ENCODE measurements around the gene FRG1.
A peak's percentile ranks its signal among the peaks of the same experiment; 100 is the strongest.
"Not testable (repeated sequence)": the region's sequence is repeated elsewhere in the genome, so short reads cannot be mapped to it uniquely, and the experiment has no call there.

FRG1 gene

GRCh38 chr4:189940178-189941004 lies at the start of gene FRG1:
FRG1 (plus strand) TSS chr4:189940872; CDS start chr4:189941010, 138 bp downstream.
- H3K4me3 ChIP-seq (ENCODE audit: low read depth, low read length), result peak within 1 kb of the TSS; percentile 64
- TF ChIP-seq CTCF (IDR thresholded peaks at IDR 0.05; ENCODE audit: borderline replicate concordance, insufficient read depth, low read depth, low read length), result peak; percentile 98

GRCh38 chr4:189897667-189898066 lies 43.0 kb upstream of the FRG1 start:
- TF ChIP-seq CTCF (IDR thresholded peaks at IDR 0.05; ENCODE audit: borderline replicate concordance, insufficient read depth, low read depth, low read length), result no peak

GRCh38 chr4:189899481-189900015 lies 41.1 kb upstream of the FRG1 start:
- H3K4me3 ChIP-seq (ENCODE audit: low read depth, low read length), result not testable (repeated sequence)

More at GRCh38 chr4:189897667-189898066, 43.0 kb upstream of the FRG1 start:
- H3K4me3 ChIP-seq (ENCODE audit: low read depth, low read length), result no peak overlapping the region

GRCh38 chr4:189904420-189905027 lies 36.1 kb upstream of the FRG1 start:
- not testable (repeated sequence) for H3K4me3 ChIP-seq (ENCODE audit: low read depth, low read length)
- TF ChIP-seq CTCF (IDR thresholded peaks at IDR 0.05; ENCODE audit: borderline replicate concordance, insufficient read depth, low read depth, low read length), result peak; percentile 49; the same call in 1 of the 2 replicates

GRCh38 chr4:189912170-189912569 lies 28.5 kb upstream of the FRG1 start:
- TF ChIP-seq CTCF (IDR thresholded peaks at IDR 0.05; ENCODE audit: borderline replicate concordance, insufficient read depth, low read depth, low read length), result peak; percentile 31; the same call in 1 of the 2 replicates
- no peak overlapping the region for H3K4me3 ChIP-seq (ENCODE audit: low read depth, low read length)

GRCh38 chr4:189917161-189917891 lies 23.3 kb upstream of the FRG1 start:
- TF ChIP-seq CTCF (IDR thresholded peaks at IDR 0.05; ENCODE audit: borderline replicate concordance, insufficient read depth, low read depth, low read length), result no peak
- H3K4me3 ChIP-seq (ENCODE audit: low read depth, low read length), result no peak overlapping the region

GRCh38 chr4:189921058-189921457 lies 19.6 kb upstream of the FRG1 start:
- H3K4me3 ChIP-seq (ENCODE audit: low read depth, low read length), result no peak overlapping the region
- no peak for TF ChIP-seq CTCF (IDR thresholded peaks at IDR 0.05; ENCODE audit: borderline replicate concordance, insufficient read depth, low read depth, low read length)

GRCh38 chr4:189926742-189927141 lies 13.9 kb upstream of the FRG1 start:
- not testable (repeated sequence) for H3K4me3 ChIP-seq (ENCODE audit: low read depth, low read length)
